Hematopoietic multipotent progenitor cell treated with erythropoietin and hydrocortisone succinate and interleukin-3 and kit ligand, for 4 days (in vitro differentiated cells): Measurements from ENCODE around the gene SLC25A41.
"Not testable (repeated sequence)": the region's sequence is repeated elsewhere in the genome, so short reads cannot be mapped to it uniquely, and the experiment has no call there.

Source experiments
- DNase-seq: peaks from one replicate; pipeline ENCODE4 v3.0.0-alpha.2; 2015

SLC25A41 gene

DNA sequence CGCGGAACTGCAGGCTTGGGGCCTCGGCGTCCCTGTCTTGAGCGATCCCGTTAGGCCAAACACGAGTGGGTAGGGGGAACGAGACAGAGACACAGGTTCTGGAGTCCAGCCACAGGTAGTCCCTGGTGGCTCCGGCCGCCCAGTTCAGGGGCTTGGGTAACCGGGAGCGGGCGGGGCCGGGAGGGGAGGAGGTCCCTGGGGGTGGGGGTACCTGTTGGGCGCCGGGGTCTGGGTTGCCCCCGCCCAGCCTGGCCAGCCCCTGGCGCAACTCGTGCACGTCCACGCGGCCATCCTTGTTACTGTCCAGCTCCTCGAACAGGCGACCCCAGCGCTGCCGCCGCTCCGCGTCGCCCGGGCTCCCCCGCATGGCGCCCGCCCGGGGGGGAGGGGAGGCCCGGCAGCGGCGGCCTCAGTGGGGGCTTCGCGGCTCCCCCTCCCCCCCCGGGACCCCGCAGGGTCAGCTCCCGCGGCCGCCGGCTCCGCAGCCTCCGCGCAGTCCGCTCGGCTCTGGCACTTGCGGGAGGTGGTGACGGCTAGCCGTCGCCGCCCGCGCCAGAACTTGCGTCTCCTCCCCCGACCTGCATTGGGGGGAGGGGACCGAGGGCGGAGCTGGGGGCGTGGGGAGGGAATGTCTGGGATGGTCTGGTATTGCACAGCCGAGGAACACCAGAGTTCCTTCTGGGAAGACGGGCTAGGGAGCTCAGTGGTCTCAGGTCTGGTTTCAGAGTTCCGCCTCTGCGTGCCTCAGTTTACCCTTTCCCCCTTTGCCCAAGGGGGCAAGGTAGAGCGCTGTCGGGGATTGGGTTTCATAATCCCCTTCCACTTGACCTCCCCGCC is 25.9 kb upstream of the SLC25A41 start, which contains the start of gene SLC25A23:
Gene SLC25A23, minus strand, starts transcription at position 531 of the 837 bp plus-strand sequence. Its CDS starts 164 bp downstream, at position 367.
- DNase-seq, result peak; percentile 75

- DNase-seq, result no peak
Observed at GRCh38 chr19:6458695-6459261, 25.2 kb upstream of the SLC25A41 start.

DNA sequence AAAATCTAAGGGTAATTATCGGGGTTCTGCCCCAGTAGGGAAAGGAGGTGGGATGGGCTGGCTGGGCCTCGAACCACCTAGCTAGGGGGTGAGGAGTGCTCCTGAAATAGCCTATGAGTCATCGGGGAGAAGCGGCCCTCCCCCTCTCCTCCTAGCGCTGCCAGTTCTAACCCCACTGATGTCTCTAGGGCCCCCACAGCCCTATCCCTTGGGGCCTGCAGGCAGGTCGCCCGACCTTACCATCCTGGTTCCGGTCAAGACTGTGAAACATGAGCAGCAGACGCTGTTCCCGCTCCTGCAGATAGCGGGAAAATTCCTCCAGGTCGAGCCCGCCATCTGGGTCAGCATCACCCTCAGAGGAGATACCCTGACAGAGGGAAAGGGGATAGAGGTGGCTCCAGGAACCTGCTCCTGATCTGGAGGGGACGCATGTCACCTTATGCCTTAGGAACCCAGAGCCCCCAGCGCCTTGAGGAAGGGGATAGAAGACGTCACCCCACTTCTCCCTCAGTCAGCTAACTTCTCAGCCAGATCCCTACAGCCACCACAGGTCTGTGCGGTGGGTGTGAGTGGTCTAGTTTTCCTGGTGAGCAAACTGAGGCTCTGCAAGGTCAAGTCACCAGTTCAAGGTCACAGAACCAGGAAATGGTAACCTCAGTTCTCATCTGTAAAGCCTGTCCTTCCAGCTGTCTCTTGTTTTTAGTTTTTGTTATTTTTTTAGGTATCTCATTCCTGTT is 24.6 kb upstream of the SLC25A41 start:
- DNase-seq, result peak; percentile 20

DNA sequence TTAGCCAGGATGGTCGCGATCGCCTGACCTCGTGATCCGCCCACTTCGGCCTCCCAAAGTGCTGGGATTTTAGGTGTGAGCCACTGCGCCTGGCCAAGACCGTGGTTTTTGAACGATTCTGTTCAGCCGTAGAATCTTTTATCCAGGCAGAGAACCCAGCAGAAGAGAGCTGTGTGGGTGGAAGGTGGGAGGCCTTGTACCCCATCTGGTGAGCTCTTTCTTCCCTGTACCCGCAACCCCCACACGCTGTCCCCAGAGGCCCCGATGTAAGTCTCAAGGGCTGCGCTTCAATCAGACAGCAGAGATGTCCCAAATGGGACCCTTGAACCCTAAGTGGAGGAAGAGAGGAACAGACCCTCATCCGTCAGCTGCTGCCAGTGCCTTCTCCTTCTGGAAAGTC is 22.4 kb upstream of the SLC25A41 start:
- DNase-seq, result no peak

DNA sequence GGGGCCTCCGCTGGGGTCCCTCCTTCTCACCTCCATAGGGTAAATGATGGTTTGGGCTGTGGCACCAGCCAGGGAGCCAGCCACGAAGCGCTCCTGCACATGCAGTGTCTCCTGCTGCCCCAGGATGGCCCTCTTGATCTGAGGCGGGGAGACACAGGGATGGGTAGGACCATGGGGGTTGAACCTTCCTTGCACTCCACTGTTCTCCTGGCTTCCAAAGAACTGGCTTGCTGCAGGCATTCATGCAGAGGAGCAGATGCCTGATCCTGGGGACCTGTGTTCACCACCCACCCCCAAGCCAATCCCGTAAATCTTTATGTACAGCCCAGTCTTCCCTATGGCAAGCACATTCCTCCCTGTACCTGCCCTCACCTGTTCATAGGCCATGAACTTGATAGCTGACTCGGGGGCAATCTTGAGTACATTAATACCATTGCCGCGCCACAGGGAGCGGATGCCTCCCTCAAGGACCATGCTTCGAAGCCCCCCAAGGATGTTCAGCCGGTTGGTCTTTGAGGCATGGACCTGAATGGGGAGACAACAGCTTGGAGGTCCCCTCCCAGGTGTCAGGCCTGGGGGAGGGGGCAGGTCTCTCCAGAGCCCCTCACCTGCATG is 20.5 kb upstream of the SLC25A41 start:
- no peak for DNase-seq

- DNase-seq, result no peak
Observed at GRCh38 chr19:6452899-6453298, 19.3 kb upstream of the SLC25A41 start.

GRCh38 chr19:6452223-6452614 is 18.7 kb upstream of the SLC25A41 start:
- DNase-seq, result no peak

DNA sequence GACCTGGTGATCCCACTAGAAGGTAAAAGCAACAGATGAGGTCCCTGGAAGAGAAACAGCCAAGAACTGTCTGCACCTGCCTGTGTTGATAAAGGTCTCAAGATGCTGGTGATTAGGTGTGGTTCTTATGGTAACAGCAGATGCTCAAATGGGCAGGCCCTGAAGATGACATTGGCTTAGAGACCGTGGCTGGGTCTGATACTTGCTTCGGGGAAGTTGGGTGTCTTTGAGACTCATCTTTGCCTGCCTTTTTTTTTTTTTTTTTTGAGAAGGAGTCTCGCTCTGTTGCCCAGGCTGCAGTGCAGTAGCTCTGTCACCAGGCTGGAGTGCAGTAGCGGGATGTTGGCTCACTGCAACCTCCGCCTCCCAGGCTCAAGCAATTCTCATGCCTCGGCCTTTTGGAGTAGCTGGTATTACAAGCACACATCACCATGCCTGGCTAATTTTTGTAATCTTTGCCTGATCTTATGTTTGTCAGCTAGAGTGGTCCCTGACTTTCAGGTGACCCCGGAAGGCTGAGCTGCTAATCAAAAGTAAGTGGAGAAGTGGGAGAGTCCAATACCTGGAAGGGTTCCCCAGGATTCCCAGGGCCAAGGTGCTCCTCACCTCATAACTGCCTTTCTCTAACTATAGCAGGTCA is 18.1 kb upstream of the SLC25A41 start:
- no peak for DNase-seq

DNA sequence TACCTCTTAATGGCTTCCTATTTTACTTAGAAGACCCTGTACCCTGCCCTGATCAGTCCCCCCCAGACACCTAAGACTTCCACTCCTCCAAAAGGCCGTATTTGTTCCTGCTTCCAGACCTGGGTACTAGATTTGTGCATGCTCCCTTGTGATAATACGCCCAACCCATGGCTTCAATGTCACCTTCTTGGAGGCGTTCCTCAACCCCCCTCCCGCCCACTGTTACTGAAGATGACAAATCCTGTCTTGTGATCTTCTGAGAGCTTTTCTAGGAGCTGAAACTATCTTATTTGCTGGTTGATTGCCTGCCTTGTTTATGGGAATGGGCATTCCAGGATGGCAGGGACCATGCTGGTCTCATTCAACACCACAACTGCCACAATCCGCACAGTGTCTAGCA is 16.6 kb upstream of the SLC25A41 start:
- no peak for DNase-seq

GRCh38 chr19:6448045-6448444 is 14.5 kb upstream of the SLC25A41 start:
- DNase-seq, result no peak

- DNase-seq, result no peak
Observed at GRCh38 chr19:6446452-6446851, 12.9 kb upstream of the SLC25A41 start.

DNA sequence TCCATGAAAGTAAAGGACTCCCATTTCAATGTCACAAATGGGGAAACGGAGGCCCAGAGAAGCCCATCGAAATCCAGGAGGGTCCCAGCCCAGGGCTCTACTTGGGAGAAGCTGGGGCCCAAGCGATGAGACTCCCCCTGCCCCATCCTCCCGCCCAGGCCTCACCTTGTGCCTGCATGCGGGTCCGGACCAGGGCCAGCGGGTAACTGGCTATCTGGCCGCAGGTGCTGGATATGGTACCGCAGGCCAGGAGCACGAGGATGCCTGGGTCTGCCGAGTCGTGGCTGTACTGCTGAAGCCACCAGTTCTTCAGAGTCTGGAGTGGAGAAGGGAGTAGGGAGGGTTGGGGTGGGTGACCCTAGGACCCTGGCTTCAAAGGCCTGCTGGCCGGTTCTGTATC is 10.4 kb upstream of the SLC25A41 start:
- DNase-seq, result no peak

DNA sequence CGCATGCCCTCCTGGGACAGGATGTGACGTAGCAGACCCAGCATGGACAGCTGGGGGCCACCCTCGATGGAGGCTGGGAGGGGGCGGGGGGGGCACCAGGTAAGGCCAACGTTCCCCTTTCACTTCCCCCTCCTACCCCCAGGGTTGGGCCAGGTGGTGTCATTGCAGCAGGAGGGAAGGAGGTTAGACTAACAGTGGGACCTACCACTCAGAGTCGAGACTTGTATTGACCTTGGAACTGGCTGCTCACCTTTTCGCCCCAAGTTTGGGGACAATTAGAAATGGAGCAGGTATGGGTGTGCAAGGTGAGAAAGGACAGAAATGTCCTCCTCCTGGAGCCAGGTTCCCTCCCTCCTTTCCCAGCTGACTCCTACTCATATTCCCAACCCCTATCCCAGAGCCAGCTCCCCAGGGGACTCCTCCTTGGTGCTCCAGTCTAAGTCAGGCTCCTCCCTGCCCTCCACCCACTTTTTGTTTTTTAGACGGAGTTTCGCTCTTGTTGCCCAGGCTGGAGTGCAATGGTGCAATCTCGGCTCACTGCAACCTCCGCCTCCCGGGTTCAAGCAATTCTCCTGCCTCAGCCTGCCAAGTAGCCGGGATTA is 8.6 kb upstream of the SLC25A41 start:
- DNase-seq, result no peak

DNA sequence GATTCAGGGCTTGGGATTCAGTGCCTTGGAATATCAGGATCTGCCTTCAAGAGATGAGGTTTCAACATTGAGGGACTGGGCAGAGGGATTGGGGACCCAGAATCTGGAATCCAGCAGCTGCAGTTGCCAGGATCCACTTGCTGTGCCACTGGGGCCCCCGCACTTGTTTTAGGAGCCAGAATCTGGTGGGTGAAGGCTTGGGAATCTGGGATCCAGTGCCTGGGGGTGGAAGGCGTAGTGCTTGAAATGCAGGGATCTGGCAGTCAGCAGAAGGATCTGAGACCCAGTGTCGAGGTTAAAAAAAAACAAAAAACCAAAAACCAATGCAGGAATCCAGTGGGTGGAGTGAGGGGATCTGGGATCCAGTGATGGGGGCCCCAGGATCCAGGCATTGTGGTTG is 7.3 kb upstream of the SLC25A41 start:
- DNase-seq, result no peak

GRCh38 chr19:6439743-6440142 is 6.2 kb upstream of the SLC25A41 start:
- no peak for DNase-seq

DNA sequence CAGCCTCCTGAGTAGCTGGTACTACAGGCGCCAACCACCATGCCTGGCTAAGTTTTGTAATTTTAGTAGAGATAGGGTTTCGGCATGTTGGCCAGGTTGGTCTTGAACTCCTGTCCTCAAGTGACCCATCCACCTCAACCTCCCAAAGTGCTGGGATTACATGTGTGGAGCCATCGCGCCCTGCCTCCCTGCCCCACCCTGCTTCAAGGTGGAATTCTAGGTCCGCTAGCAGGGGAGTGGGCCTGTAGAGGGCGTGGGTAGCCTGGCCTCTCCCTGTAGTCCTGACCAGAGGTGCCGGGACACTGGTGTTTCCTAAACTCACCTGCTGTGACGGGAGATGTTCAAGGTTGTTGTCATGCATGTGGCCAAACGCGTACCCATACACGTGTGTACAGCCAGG is 398 bp downstream of the SLC25A41 start:
- DNase-seq, result no peak

GRCh38 chr19:6431891-6432290 is 1.7 kb downstream of the SLC25A41 start:
- no peak for DNase-seq

DNA sequence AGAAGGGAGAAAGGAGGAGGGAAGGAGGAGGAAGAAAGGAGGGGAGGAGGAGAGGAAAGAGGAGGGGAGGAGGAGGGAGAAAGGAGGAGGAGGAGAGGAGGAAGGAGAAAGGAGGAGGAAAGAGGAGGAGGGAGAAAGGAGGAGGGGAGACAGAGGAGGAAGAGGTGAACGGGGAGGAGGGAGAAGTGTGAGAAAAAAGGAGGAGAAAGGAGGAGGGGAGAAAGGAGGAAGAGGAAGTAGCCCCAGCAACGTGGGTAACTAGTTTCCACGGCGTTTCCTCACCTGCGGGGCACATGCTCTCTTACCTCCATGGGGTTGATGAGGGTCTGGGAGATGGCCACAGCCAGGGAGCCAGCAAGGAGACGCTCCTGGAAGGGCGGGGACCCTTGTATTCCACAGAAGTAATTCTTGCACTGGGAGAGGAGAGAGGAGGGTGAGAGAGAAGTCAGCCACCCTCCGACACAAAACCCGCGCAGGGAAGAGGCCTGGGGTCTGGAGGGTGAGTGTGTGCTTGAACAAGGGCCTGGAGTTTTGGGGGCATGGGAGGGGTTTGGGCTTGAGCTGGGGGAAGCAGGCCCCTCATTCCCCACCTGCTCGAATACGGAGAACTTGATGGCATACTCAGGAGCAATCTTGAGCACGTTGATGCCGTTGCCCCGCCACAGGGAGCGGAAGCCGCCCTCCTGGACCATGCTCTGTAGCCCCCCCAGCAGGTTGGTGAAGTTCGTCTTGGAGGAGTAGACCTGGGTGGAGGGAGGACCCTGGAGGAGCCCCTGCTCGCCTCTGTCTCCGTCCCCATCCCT is 3.9 kb downstream of the SLC25A41 start:
- DNase-seq, result no peak

- not testable (repeated sequence) for DNase-seq
Observed at GRCh38 chr19:6428692-6429418, 4.7 kb downstream of the SLC25A41 start.

GRCh38 chr19:6427131-6427530 is 6.4 kb downstream of the SLC25A41 start:
- DNase-seq, result no peak
